KOPT-K1 (cell line): ENCODE results near the gene ZG16B.

Experiments used
- H3K27ac ChIP-seq: fragments of 200-600 bp; sonication (generic); 2 replicates; pipeline ENCODE4 v1.5.1; 2016; ENCODE audit warnings: antibody characterized with exemption, mild to moderate bottlenecking, low read depth, low read length; ENCODE audit not compliant: poor library complexity, severe bottlenecking
- H3K36me3 ChIP-seq: fragments of 200-600 bp; sonication (generic); 2 replicates; pipeline ENCODE4 v1.5.1; 2017; ENCODE audit warnings: antibody characterized with exemption, mild to moderate bottlenecking, low read length, moderate library complexity; ENCODE audit not compliant: insufficient read depth
- H3K9me3 ChIP-seq: fragments of 200-600 bp; sonication (generic); 2 replicates; pipeline ENCODE4 v1.5.1; 2017; ENCODE audit warnings: antibody characterized with exemption, low read length, mild to moderate bottlenecking; ENCODE audit not compliant: insufficient read depth, poor library complexity, severe bottlenecking

ZG16B gene

DNA sequence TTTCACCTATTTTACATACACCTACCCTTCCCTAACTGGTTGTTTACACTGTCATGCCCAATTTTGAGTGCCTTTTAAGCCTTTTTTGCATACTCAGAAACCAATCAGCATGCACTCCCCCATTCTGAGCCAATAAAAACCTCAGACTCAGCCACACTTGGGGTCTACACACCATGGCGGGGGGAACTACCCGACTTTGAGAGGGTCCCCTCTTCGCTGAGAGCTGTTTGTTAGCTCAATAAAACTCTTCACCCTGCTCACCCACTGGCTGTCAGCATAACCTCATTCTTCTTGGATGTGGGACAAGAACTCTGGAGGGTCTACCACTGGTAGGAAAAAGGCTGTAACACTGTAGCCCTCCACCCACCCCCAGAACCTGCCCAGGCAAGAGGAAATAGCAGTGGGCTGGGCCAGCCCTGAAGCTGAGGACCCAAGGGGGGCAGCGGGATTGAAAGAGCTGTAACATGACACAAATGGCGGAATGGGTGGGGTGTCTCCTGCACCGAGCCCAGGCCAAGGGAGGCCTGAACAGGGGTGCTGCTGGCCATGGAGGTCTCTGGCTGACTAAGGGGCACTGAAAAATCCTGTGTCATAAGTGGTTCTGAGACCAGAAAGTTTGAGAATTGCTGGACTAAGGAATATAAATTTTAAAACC, 49.9 kb downstream of the ZG16B start:
- Histone ChIP-seq H3K27ac (no peak overlapping the region), H3K36me3 (no peaks in the 10 kb centered on the region), H3K9me3 (peaks cover 15% of the 10 kb centered on the region)
